DOHH2 (cell line): ENCODE data around the gene ATG4A.

Source experiments
- EZH2phosphoT487 ChIP-seq: fragments of 200-600 bp; sonication (generic); IDR thresholded peaks from 2 replicates; pipeline ENCODE4 v1.6.1; 2017; ENCODE audit warnings: borderline replicate concordance, mild to moderate bottlenecking, antibody characterized with exemption, low read length, moderate library complexity, mixed read lengths
- TF ChIP-seq, protein P1 (sequence below): fragments of 200-600 bp; sonication (generic); IDR thresholded peaks from one replicate; pipeline ENCODE4 v1.5.1; 2014; ENCODE audit warnings: antibody characterized with exemption, mild to moderate bottlenecking, low read depth, low read length; ENCODE audit not compliant: poor library complexity, severe bottlenecking

DNA sequence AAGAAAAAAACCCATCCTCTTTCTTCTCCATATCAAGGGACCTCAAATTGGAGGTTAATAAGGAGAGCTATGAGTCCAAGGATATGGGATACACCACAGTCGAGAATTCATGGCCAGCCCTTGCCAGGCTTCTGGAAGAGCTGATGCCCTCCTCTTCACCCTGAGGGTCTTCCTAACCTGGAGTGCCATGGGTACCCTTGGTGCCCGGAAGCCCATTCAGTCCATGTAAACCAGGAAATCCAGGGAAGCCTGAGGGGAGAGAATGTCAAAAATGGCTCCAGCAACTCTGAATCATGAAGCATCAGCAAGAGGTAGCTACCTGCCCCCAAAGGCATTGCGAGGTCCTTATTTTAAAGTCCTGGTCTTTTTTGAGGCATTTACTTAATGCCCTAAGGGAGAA, 78.2 kb downstream of the ATG4A start:
- TF ChIP-seq, protein P1, sequence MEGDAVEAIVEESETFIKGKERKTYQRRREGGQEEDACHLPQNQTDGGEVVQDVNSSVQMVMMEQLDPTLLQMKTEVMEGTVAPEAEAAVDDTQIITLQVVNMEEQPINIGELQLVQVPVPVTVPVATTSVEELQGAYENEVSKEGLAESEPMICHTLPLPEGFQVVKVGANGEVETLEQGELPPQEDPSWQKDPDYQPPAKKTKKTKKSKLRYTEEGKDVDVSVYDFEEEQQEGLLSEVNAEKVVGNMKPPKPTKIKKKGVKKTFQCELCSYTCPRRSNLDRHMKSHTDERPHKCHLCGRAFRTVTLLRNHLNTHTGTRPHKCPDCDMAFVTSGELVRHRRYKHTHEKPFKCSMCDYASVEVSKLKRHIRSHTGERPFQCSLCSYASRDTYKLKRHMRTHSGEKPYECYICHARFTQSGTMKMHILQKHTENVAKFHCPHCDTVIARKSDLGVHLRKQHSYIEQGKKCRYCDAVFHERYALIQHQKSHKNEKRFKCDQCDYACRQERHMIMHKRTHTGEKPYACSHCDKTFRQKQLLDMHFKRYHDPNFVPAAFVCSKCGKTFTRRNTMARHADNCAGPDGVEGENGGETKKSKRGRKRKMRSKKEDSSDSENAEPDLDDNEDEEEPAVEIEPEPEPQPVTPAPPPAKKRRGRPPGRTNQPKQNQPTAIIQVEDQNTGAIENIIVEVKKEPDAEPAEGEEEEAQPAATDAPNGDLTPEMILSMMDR, result no peak
- no peak for TF ChIP-seq EZH2phosphoT487
